ENCODE data around the gene HELB. TPM values are rescaled to one million over a fixed set of nuclear protein-coding genes. Genes with fewer than 3 reads are reported as not detected.

The HELB gene
- total RNA-seq, 1 experiment from 2014 or later = 10.0 TPM

- no peaks in the 10 kb centered on the region for H3K9me2 ChIP-seq (ENCODE audit: insufficient read depth)
- intact Hi-C loops (cut with micrococcal nuclease; ENCODE audit: unreplicated experiment) = loop anchor here (10.0 kb wide), 1 partner anchor 422 kb away; no protein-coding TSS in a partner anchor
- H3K27ac ChIP-seq = no peak overlapping the region
- H3K4me1 ChIP-seq (replicated peaks; ENCODE audit: insufficient read depth) = no peaks in the 10 kb centered on the region
- no peaks in the 10 kb centered on the region for H3F3A ChIP-seq (ENCODE audit: insufficient read depth, low read depth)
- DNase-seq = no peak
- no peaks in the 10 kb centered on the region for H3K36me3 ChIP-seq (ENCODE audit: low read depth)
- ChIA-PET POLR2A (ENCODE audit: unreplicated experiment) (no interaction called here), CTCF (no interaction called here)
- no peaks in the 10 kb centered on the region for H3K9me3 ChIP-seq (ENCODE audit: insufficient read depth, low read depth)
- no peak overlapping the region for H3K4me2 ChIP-seq
- H2AFZ ChIP-seq = no peak overlapping the region
- TF ChIP-seq, protein P1, sequence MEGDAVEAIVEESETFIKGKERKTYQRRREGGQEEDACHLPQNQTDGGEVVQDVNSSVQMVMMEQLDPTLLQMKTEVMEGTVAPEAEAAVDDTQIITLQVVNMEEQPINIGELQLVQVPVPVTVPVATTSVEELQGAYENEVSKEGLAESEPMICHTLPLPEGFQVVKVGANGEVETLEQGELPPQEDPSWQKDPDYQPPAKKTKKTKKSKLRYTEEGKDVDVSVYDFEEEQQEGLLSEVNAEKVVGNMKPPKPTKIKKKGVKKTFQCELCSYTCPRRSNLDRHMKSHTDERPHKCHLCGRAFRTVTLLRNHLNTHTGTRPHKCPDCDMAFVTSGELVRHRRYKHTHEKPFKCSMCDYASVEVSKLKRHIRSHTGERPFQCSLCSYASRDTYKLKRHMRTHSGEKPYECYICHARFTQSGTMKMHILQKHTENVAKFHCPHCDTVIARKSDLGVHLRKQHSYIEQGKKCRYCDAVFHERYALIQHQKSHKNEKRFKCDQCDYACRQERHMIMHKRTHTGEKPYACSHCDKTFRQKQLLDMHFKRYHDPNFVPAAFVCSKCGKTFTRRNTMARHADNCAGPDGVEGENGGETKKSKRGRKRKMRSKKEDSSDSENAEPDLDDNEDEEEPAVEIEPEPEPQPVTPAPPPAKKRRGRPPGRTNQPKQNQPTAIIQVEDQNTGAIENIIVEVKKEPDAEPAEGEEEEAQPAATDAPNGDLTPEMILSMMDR (conservative IDR thresholded peaks at IDR 0.05) = no peak
- no peak for TF ChIP-seq EZH2 (IDR thresholded peaks at IDR 0.05; ENCODE audit: low read depth)
- H4K20me1 ChIP-seq (ENCODE audit: insufficient read depth) = no peaks in the 10 kb centered on the region
- no peaks in the 10 kb centered on the region for H3K79me2 ChIP-seq (ENCODE audit: low read depth)
- H3K4me3 ChIP-seq = no peak overlapping the region
- no peaks in the 10 kb centered on the region for H3K27me3 ChIP-seq (ENCODE audit: insufficient read depth, low read depth)
- no TSS peak for BruUV-seq (replicated peaks)
Measured at GRCh38 chr12:66272650-66273049, 29.6 kb upstream of the HELB start.

DNA sequence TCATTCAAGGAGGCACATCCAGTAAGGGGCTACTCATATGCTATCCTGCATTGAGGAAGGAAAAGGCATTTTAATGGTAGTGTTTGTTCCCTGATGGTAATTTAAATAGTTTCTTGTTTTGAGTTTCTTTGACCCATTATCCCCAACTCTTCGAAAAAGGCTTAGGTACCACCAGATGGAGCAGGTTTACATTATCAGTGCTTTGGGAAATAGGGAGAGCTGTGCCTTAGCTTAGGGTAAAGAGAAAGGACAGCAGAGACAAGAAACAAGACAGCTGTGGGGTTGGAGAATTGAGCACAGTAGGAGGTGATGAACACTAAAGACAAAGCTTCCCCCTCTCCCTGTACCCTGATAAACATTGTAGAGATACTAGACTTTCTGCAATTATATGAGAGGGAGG, 29.1 kb upstream of the HELB start:
- TF ChIP-seq, protein P1 (conservative IDR thresholded peaks at IDR 0.05) = no peak
- TF ChIP-seq EZH2 (IDR thresholded peaks at IDR 0.05; ENCODE audit: low read depth) = no peak
- Histone ChIP-seq H4K20me1 (ENCODE audit: insufficient read depth) (no peaks in the 10 kb centered on the region), H3K4me2 (no peak overlapping the region), H3K36me3 (ENCODE audit: low read depth) (no peaks in the 10 kb centered on the region), H3K4me3 (no peak overlapping the region), H2AFZ (no peak overlapping the region), H3K27ac (no peak overlapping the region), H3K9me2 (ENCODE audit: insufficient read depth) (no peaks in the 10 kb centered on the region), H3F3A (ENCODE audit: insufficient read depth, low read depth) (no peaks in the 10 kb centered on the region), H3K9me3 (ENCODE audit: insufficient read depth, low read depth) (no peaks in the 10 kb centered on the region), H3K27me3 (ENCODE audit: insufficient read depth, low read depth) (no peaks in the 10 kb centered on the region), H3K4me1 (replicated peaks; ENCODE audit: insufficient read depth) (no peaks in the 10 kb centered on the region), H3K79me2 (ENCODE audit: low read depth) (no peaks in the 10 kb centered on the region)
- intact Hi-C loops (cut with micrococcal nuclease; ENCODE audit: unreplicated experiment) = loop anchor here (10.0 kb wide), 1 partner anchor 422 kb away; no protein-coding TSS in a partner anchor
- ChIA-PET CTCF (no interaction called here), POLR2A (ENCODE audit: unreplicated experiment) (no interaction called here)
- BruUV-seq (replicated peaks) = no TSS peak
- DNase-seq = no peak

DNA sequence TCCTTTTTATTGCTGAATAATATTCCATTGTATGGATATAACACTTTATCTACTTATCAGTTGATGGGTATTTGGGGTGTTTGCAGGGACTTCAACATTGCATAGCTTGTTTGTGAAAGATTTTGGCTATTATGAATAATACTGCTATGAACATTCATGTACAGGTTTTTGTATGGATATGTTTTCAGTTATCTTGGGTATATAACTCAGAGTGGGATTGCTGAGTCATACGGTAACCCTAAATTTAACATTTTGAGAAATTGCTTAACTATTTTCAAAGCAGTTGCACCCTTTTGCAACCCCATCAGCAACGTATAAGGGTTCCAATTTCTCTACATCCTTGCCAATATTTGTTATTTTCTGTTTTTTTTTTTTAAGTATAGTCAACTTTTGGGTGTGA, 27.3 kb upstream of the HELB start:
- H3K27ac ChIP-seq = no peak overlapping the region
- H3F3A ChIP-seq (ENCODE audit: insufficient read depth, low read depth) = no peaks in the 10 kb centered on the region
- no peak for DNase-seq
- H3K4me2 ChIP-seq = no peak overlapping the region
- no peaks in the 10 kb centered on the region for H4K20me1 ChIP-seq (ENCODE audit: insufficient read depth)
- H3K9me3 ChIP-seq (ENCODE audit: insufficient read depth, low read depth) = no peaks in the 10 kb centered on the region
- no peaks in the 10 kb centered on the region for H3K27me3 ChIP-seq (ENCODE audit: insufficient read depth, low read depth)
- no TSS peak for BruUV-seq (replicated peaks)
- ChIA-PET CTCF (no interaction called here), POLR2A (ENCODE audit: unreplicated experiment) (no interaction called here)
- no peaks in the 10 kb centered on the region for H3K36me3 ChIP-seq (ENCODE audit: low read depth)
- no peak overlapping the region for H2AFZ ChIP-seq
- H3K4me1 ChIP-seq (replicated peaks; ENCODE audit: insufficient read depth) = no peaks in the 10 kb centered on the region
- H3K79me2 ChIP-seq (ENCODE audit: low read depth) = no peaks in the 10 kb centered on the region
- H3K9me2 ChIP-seq (ENCODE audit: insufficient read depth) = no peaks in the 10 kb centered on the region
- TF ChIP-seq EZH2 (IDR thresholded peaks at IDR 0.05; ENCODE audit: low read depth) = no peak
- TF ChIP-seq, protein P1 (conservative IDR thresholded peaks at IDR 0.05) = no peak
- intact Hi-C loops (cut with micrococcal nuclease; ENCODE audit: unreplicated experiment) = loop anchor here (10.0 kb wide), 1 partner anchor 420 kb away; no protein-coding TSS in a partner anchor
- no peak overlapping the region for H3K4me3 ChIP-seq
